SU-DHL-6 (cell line): ENCODE results near the gene CFAP141.

ENCODE experiments used
- EZH2phosphoT487 ChIP-seq: fragments of 200-600 bp; sonication (generic), shearing (Covaris generic); conservative IDR thresholded peaks from 2 replicates; pipeline ENCODE4 v1.6.1; 2018; ENCODE audit warnings: mild to moderate bottlenecking, antibody characterized with exemption, low read length, moderate library complexity, mixed read lengths
- TF ChIP-seq, protein P1 (sequence below): fragments of 200-600 bp; sonication (generic); IDR thresholded peaks from one replicate; pipeline ENCODE4 v1.5.1; 2017; ENCODE audit warnings: antibody characterized with exemption, mild to moderate bottlenecking, low read length, moderate library complexity; ENCODE audit not compliant: insufficient read depth, poor library complexity, severe bottlenecking

DNA sequence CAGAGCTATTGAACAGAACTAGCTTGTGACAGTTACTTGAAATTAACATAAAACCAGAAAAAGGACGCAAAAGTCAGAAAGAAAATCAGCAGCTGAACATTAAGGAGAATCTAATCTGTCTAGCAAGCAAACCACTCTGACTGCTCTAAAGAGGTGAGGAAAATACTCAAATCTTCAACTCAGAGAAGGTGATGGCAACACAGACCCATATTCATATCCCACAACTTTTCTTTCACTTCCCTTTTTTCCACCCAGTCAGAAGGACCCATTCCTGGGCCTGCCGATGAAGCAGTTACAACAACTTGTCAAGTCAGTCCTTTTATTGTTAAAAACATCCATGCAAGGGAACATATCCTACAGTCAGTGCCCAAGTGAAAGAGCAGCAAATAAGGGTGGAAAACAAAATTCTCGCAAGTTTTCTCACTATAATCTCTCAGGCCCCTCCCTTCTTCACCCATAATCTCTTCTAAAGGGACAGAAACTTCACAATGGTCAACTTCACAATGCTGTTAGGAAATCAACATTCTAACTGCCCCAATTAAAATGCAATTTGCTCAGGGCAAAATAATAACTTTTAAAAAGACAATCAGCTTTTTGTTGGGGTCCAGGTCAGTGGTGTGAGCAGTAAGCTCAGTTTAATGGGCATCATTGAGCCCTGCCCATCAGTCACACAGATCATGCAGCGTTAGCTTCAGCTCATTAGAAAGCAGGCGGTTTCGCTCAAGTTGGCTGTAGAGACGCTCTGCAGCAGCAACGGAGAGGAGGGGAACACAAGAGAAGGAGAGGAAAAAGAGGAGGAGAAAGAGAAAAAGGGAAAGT, 47.6 kb downstream of the CFAP141 start:
- TF ChIP-seq, protein P1, sequence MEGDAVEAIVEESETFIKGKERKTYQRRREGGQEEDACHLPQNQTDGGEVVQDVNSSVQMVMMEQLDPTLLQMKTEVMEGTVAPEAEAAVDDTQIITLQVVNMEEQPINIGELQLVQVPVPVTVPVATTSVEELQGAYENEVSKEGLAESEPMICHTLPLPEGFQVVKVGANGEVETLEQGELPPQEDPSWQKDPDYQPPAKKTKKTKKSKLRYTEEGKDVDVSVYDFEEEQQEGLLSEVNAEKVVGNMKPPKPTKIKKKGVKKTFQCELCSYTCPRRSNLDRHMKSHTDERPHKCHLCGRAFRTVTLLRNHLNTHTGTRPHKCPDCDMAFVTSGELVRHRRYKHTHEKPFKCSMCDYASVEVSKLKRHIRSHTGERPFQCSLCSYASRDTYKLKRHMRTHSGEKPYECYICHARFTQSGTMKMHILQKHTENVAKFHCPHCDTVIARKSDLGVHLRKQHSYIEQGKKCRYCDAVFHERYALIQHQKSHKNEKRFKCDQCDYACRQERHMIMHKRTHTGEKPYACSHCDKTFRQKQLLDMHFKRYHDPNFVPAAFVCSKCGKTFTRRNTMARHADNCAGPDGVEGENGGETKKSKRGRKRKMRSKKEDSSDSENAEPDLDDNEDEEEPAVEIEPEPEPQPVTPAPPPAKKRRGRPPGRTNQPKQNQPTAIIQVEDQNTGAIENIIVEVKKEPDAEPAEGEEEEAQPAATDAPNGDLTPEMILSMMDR = no peak
- no peak for TF ChIP-seq EZH2phosphoT487
